DMS114 treated with DMSO at 0.1 percent for 48 hours (cell line): ENCODE results near the gene ZMIZ1.
A peak's percentile ranks its signal among the peaks of the same experiment; 100 is the strongest.
"Not testable (repeated sequence)": the region's sequence is repeated elsewhere in the genome, so short reads cannot be mapped to it uniquely, and the experiment has no call there.

Experiments used
- DNase-seq: peaks from one replicate; lab custom pipeline; 2025; ENCODE audit not compliant: unreplicated experiment; lab: John Stamatoyannopoulos, UW

The ZMIZ1 gene

GRCh38 chr10:79332610-79333315 lies 264.0 kb downstream of the ZMIZ1 start:
- DNase-seq, result not testable (repeated sequence)

- no peak for DNase-seq
Measured at GRCh38 chr10:79333513-79333912, 264.7 kb downstream of the ZMIZ1 start.

- no peak for DNase-seq
Measured at GRCh38 chr10:79334573-79334972, 265.8 kb downstream of the ZMIZ1 start.

- no peak for DNase-seq
Measured at GRCh38 chr10:79335094-79335469, 266.3 kb downstream of the ZMIZ1 start.

GRCh38 chr10:79335470-79336235 lies 266.9 kb downstream of the ZMIZ1 start:
- DNase-seq, result no peak

- DNase-seq, result no peak
Measured at GRCh38 chr10:79336276-79336675, 267.5 kb downstream of the ZMIZ1 start.

- no peak for DNase-seq
Measured at GRCh38 chr10:79336739-79337138, 268.0 kb downstream of the ZMIZ1 start.

GRCh38 chr10:79337783-79338469 lies 269.2 kb downstream of the ZMIZ1 start:
- DNase-seq, result not testable (repeated sequence)

- DNase-seq, result no peak
Measured at GRCh38 chr10:79339266-79339665, 270.5 kb downstream of the ZMIZ1 start.

GRCh38 chr10:79340646-79341244 lies 272.0 kb downstream of the ZMIZ1 start:
- DNase-seq, result no peak

GRCh38 chr10:79342295-79342761 lies 273.6 kb downstream of the ZMIZ1 start:
- DNase-seq, result no peak

- no peak for DNase-seq
Measured at GRCh38 chr10:79342811-79343561, 274.2 kb downstream of the ZMIZ1 start.

- DNase-seq, result no peak
Measured at GRCh38 chr10:79344502-79345195, 275.9 kb downstream of the ZMIZ1 start.

GRCh38 chr10:79345241-79346011 lies 276.7 kb downstream of the ZMIZ1 start:
- DNase-seq, result no peak

- DNase-seq, result no peak
Measured at GRCh38 chr10:79346012-79346340, 277.2 kb downstream of the ZMIZ1 start.

GRCh38 chr10:79346388-79347225 lies 277.8 kb downstream of the ZMIZ1 start:
- no peak for DNase-seq

GRCh38 chr10:79347226-79347893 lies 278.6 kb downstream of the ZMIZ1 start, which contains the start of gene PPIF:
Gene PPIF (plus strand): TSS chr10:79347469. CDS start chr10:79347549, 80 bp downstream.
- peak; percentile 74 for DNase-seq
